Measurements from ENCODE around the gene PPP1R27.

The PPP1R27 gene

GRCh38 chr17:81803728-81804558 lies 30.9 kb downstream of the PPP1R27 start, which contains the start of gene GCGR:
TSS of gene GCGR (plus strand) at chr17:81804150. CDS start at chr17:81809019, 4,869 bp downstream.
- no peak for DNase-seq

- DNase-seq = no peak
These were observed 31.8 kb downstream of the PPP1R27 start for GRCh38 chr17:81802856-81803643.

- no peak for DNase-seq
These were observed 32.6 kb downstream of the PPP1R27 start for GRCh38 chr17:81802048-81802758.

- DNase-seq = no peak
These were observed 33.5 kb downstream of the PPP1R27 start for GRCh38 chr17:81801327-81801726.

- DNase-seq = no peak
These were observed 40.3 kb downstream of the PPP1R27 start for GRCh38 chr17:81794509-81794908.

- DNase-seq = no peak
These were observed 40.8 kb downstream of the PPP1R27 start for GRCh38 chr17:81794074-81794476.

- DNase-seq = no peak
These were observed 41.9 kb downstream of the PPP1R27 start for GRCh38 chr17:81792675-81793615.
